H1 (cell line): ENCODE data around the gene TNC. TPM values are rescaled to one million over a fixed set of nuclear protein-coding genes. Genes with fewer than 3 reads are reported as not detected.

Experiments used
- CEBPB ChIP-seq: IDR thresholded peaks from 2 replicates; pipeline ENCODE4 v1.6.1; 2012; ENCODE audit warnings: low read depth, low read length
- GTF2F1 ChIP-seq: IDR thresholded peaks from 2 replicates; pipeline ENCODE4 v1.6.1; 2012; ENCODE audit warnings: low read depth, low read length, improper control_type of control experiment, borderline replicate concordance
- POLR2A ChIP-seq, 2 experiments: IDR thresholded peaks; 1 replicate in 1 of 2; 2 replicates in 1 of 2; pipeline ENCODE4 v1.6.1; 2011; ENCODE audit warnings: low read depth in 2 of 2, low read length in 2 of 2, mild to moderate bottlenecking in 2 of 2; ENCODE audit errors: control extremely low read depth in 1 of 2
- SIN3A ChIP-seq, 2 experiments: IDR thresholded peaks in 1 of 2; conservative IDR thresholded peaks in 1 of 2; 2 replicates each; pipeline ENCODE4 v1.6.1; 2011 to 2012; ENCODE audit warnings: low read length in 2 of 2, improper control_type of control experiment in 1 of 2, low read depth in 1 of 2, mild to moderate bottlenecking in 1 of 2
- SP1 ChIP-seq: IDR thresholded peaks from 2 replicates; pipeline ENCODE4 v1.6.1; 2011; ENCODE audit warnings: low read depth, low read length
- SRF ChIP-seq: IDR thresholded peaks from 2 replicates; pipeline ENCODE4 v1.6.1; 2011; ENCODE audit warnings: mild to moderate bottlenecking, low read depth, low read length, moderate library complexity
- polyA plus RNA-seq, 7 experiments: library from polyadenylated mRNA; depleted of rRNA in 3 of 7; stranded (reverse) in 5 of 7; unstranded in 2 of 7; fragments of >200 nt in 5 of 7; fragments of 200-250 nt in 2 of 7; gene quantifications; 1 replicate in 5 of 7; 2 replicates in 1 of 7; 4 replicates in 1 of 7; pipeline versions ENCODE4 v1.2.1 to v1.2.3, GENCODE V29; 2011 to 2013; ENCODE audit warnings: missing spikeins in 2 of 7, mixed read lengths in 2 of 7
- total RNA-seq: library from RNA; stranded (reverse); fragmentation: NEBNext Ultra II Directional; extraction: Animal tissue kit (Norgen Biotek cat#: 25700); gene quantifications from 2 replicates; pipeline ENCODE4 v1.2.1, GENCODE V29; 2021

TNC gene
- total and polyA plus RNA-seq, 2 of the 8 experiments (the other 6 are each of a cell fraction or from before 2014, with no cell fraction given), result 6.2 to 11.4 TPM

DNA sequence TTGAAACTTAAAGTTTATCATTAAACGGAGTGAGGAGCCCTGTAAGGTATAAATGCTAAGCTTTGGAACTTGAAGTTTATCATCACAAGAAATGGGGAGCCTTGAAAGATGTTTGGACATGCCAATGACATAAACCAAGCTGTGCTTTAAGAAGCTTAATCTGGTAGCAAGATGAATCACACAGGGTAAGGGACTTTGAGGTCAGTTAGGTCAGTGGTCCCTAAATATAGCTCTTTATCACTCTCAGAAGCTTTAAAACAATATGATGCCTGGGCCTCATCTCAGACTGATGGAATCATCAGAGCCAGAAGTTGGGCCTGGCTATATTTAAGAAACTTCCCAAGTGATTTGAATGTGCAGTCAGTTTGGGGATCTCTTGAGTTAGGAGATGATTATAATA, 85.7 kb downstream of the TNC start (continued):
- TF ChIP-seq POLR2A (IDR thresholded peaks at IDR 0.05; ENCODE audit: control extremely low read depth in 1 of 2, low read depth in 2 of 2, low read length in 2 of 2) (no peak), SIN3A (conservative IDR thresholded peaks at IDR 0.05 in 1 of 2, IDR thresholded peaks at IDR 0.05 in 1 of 2; ENCODE audit: low read depth in 1 of 2, low read length in 2 of 2) (no peak), CEBPB (no peak), GTF2F1 (no peak), SP1 (no peak), SRF (no peak)
